Measurements from ENCODE around the gene NXPH3.
"Not testable (repeated sequence)": the region's sequence is repeated elsewhere in the genome, so short reads cannot be mapped to it uniquely, and the experiment has no call there.

Gene NXPH3

DNA sequence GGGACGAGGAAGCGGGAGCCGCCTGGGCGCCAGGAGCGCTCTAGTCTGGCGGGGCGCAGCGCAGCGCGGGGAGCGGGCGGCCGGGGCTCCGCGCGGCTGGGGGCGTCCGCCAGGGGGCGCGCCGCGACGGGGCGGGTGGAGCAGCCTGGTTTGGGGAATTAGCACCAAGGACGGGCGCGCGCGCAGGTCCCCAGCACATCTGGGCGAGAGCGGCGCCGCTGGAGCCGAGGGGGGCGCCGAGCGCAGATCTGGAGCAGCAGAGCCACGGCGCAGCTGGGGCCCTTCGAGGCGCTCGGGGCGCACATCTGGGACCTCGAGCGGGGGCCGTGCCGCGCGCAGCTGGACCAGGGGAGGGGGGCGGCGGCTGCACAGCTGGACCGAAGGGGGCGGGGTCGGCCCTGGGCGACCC is at the start of gene NXPH3:
Gene NXPH3, plus strand, starts transcription at position 193 of the 409 bp plus-strand sequence. CDS start 349 bp downstream, outside the sequence.
- DNase-seq: peak; percentile 47

DNA sequence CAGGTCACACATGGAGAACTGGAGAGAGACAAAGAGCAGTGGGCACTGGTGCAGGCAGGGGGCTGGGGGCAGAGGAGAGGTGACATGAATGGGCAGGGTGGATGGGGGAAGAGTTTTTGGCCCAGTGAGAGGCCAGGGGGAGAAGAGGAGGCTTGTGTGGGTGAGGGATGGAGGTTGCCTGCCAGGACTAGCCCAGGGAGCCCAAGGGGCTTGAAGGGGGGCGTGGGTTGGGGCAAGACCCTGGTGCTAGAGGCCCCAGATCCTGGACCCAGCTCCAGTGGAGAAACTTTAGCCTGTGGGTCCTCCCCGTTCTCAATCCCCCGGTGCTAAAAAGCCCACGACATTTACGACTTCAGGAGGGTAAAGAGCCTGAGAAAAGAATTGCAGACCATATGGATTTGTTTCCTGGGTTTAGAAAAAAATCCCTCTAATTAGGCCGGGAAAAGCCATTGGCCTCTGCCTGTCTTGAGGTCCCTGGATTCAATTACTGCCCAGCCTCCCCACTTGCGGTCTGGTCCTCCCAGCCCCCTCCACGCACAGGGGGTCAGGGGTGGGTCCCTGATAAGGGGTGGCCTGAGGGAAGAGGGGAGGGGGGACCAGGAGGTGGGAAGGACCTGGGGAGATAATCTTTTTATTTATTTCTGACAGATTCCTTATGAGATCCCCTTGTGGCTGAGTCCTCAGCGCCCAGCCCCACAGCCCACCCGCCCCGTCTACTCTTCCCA is 47.6 kb upstream of the NXPH3 start:
- DNase-seq: no peak

DNA sequence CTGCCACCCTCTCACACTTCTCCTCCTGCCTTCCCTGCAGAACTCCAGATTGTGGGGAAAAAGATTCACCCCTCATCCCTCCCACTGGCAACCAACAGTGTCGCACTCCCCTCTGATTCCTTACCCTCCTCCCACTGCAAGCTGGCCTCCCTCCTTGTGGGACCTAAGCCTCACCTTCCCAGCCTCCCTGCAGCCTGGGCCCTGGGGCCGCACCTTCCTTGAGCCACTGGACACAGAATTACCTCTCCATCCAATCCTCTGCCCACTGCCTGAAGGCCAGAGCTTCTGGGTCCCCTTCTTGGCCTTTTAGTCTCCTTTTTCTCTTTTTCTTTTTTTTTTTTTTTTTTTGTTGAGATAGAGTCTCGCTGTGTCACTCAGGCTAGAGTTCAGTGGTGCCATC is 46.7 kb upstream of the NXPH3 start:
- no peak for DNase-seq

DNA sequence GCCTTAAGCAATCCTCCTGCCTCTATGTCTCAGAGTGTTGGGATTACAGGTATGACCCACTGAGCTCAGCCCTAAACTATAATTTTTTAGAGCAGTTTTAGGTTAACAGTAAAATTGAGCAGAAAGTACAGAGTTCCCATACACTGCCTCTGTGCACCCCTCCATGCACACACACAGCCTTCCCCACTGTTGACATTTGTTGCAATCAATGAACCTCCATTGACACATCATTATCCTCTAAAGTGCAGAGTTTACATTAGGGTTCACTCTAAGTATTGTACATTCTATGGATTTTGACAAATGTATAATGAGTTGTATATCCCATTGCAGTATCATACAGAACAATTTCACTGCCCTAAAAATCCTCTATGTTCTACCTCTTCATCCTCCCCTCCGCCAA is 45.6 kb upstream of the NXPH3 start:
- DNase-seq: no peak

DNA sequence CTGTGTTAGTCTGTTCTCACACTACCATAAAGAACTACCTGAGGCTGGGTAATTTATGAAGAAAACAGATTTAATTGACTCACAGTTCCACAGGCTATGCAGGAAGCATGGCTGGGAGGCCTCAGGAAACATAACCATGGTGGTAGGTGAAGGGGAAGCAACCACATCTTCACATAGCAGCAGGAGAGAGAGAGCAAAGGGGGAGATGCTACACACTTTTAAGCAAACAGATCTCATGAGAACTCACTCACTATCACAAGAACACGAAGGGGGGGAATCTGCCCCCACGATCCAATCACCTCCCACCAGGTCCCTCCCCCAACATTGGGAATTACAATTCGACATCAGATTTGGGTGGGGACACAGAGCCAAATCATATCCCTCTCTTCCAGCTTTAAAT is 31.8 kb upstream of the NXPH3 start:
- no peak for DNase-seq

DNA sequence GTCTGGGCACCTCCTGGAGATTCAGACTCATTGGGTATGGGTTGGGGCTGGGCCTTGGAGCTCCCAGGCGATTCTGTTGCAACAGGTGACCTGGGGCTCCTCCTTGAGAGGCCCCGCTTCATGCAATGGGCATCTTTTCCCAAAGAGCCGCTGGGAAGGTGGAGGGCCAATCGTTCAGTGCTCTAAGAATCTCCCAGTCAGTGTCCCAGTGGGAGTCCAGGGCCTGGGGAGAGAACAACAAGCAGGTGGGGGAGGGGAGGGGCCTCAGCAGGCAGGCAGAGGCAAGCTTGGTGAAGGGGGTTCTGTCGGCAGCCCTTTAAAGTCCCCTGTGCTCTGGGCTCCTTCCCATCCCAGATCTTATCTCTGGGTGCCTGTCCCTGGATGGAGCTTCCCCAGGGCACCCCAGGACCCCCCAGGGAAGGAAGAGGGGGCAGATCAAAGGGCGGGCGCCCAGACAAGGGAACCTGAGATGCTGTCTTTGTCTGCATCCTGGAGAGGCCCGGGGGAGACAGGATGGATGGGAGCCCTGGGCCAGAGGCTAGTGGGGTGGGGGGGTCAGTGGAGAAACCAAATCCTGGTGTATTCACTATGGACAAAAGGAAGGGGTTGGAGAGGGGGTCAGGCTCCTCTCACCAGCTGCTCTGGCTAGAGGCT is 30.5 kb upstream of the NXPH3 start:
- DNase-seq: no peak

DNA sequence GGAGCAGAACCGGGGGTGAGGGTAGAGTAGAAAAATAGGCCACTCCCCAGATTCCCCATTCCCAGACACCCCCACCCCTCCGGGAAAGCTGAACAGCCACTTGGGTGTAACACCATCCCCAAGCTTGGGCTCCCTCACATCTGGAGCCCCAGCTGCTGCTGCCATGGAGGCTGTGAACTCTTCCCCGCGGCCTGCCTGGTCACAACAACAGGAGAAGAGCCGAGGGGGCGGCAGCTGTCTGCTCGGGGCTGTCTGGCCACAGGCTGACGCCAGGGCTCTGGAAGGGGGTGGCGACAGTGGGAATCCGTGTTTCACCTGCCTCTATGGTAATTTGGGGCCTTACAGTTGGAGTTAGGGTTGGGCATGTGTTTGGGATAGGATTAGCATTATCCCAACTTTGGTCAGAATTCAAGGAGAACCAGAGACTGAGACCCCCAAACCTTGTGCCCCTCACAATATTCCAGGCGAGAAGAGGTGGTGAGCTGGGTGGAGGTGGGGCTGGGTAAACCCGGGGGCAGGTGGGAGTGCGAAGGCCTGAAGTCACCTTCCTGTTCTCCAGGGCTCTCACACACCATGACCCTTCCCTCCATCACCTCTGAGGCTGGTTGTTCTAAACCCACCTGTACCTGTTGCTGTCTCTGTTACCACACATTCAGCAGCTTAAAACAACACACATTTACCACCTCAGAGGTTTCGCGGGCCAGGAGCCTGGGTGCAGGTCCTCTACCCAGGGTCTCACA is 29.7 kb upstream of the NXPH3 start:
- no peak for DNase-seq

DNA sequence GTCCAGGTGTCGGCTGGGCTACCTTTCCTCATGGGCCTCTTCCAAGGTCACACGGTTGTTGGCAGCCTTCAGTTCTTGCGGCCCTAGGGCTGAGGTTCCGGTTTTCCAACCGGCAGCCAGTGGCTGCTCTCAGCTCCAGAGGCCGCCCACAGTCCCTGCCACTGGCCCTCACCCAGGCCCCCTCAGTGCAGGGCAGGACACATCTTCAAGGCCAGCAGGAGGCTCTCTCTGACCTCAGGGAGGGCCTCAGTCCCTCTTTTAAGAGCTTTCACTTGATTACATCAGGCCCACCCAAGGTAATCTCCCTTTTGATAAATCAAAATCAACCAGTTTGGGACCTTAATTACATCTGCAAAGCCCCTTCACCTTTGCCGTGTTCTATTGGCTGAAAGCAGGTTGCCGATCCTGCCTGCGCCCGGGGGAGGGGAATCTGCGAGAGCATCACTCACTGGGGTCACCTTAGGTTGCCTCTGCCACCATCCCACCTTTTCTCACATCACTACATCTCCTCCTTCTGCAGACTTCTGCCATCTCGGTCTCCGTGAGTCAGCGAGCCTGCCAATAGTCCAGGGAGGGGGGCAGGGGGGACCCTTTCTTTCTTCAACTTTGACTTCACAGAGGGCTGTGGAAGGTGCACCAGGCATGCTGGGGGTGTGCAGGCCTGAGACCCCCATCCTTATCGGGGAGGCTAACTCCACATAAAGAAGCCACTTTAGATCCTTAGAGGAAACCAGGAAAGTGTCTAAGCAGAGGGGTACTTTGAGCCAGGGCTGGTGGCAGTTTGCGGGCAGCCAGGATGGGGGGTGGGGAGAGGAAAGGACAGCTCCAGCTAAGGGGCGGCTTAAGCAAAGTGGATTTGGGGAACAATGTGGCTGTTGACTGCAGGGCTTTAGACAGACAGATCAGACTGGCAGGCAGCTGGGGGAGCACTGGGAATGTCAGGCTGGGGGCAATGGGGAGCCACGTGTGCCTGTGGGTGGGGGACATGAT is 28.8 kb upstream of the NXPH3 start:
- no peak for DNase-seq

DNA sequence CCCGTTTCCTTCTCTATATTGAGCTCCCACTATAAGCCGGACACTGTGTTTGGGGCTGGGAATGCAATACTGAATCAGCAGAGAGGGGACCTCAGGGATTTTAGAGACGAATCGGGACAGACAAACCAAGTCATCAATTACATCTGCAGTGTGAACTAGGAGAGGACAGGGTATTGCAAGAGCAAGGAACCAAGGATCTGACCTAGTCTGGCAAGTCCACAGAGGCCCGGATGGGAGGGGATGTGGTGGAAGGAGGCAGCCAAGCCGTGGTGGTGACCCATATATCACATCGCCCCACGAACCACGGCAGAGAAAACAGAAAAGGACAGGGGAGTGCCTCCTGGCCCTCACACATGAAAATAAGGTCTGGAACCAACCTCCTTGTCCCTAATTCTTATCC is 28.1 kb upstream of the NXPH3 start:
- DNase-seq: no peak

DNA sequence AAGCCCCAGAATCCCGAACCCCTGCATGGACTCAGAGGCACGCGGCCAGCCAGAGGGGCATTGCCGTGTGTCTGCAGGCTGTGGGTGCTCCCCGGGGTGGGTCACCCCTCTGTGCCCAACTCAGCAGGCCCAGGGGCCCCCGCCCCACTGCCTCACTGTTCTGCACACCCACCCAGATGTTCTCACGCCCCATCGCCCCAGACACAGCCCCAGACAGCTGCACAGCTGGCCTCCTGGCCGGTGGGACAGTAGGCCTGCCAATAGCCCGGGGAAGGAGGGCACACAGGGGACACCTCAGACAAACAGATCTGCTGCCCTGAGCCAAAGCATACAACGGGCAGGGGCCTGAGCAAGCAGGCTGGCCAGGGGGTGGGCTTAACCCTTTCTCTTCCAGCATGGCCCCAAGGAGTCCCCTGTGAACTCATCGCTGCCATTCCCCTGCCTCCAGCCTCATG is 27.6 kb upstream of the NXPH3 start:
- DNase-seq: no peak

DNA sequence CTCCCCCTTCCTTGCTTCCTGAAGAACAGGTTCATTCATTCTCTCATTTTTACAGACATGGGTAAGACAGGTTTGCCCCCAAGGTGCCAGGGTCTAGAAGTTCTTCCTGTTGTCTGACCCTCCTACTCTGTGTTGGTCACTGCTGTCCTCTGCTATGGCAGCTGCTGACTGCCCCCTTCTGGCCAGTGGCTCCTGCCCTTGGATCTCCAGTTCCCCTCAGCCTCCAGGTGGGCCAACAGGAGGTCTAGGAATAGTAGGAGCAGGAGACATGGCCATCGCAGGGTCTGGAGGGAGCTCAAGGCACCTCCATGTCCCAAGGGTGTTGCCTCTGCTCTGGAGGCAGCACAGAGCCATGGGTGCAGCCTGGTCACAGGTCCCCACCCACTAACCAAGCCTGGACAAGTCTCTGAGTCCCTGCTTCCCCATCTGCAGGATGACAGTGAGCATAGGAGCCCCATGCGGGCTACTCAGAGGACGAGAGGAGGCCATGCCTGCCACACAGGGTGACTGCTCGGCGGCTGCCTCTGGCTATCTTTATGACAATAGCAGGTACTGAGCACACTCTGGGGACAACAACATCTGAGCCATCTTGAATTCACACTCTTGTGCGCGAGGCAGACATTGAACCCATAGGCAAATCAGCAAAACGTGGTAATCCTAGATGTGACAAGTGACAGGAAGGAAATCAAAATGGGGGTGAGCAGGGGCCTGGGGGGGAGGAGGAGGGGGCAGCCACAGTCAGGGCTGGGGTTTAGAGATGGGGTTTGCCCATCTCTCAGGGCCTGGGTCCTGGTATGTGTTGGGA is 27.0 kb upstream of the NXPH3 start:
- no peak for DNase-seq

DNA sequence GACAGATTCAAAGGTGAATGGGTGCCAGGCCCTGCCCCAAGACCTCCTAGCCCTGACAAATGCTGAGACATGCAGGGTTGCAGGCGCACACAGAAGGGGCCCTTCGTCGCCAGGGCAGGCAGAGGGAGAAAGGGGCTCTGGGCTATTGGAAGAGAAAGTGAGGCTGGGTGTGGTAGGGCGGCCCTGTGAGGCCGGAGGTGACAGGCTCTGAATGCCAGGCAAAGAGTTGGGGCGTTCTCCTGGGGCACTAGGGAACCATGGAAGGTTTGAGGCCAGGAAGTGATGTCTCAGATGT is 26.4 kb upstream of the NXPH3 start:
- DNase-seq: no peak

DNA sequence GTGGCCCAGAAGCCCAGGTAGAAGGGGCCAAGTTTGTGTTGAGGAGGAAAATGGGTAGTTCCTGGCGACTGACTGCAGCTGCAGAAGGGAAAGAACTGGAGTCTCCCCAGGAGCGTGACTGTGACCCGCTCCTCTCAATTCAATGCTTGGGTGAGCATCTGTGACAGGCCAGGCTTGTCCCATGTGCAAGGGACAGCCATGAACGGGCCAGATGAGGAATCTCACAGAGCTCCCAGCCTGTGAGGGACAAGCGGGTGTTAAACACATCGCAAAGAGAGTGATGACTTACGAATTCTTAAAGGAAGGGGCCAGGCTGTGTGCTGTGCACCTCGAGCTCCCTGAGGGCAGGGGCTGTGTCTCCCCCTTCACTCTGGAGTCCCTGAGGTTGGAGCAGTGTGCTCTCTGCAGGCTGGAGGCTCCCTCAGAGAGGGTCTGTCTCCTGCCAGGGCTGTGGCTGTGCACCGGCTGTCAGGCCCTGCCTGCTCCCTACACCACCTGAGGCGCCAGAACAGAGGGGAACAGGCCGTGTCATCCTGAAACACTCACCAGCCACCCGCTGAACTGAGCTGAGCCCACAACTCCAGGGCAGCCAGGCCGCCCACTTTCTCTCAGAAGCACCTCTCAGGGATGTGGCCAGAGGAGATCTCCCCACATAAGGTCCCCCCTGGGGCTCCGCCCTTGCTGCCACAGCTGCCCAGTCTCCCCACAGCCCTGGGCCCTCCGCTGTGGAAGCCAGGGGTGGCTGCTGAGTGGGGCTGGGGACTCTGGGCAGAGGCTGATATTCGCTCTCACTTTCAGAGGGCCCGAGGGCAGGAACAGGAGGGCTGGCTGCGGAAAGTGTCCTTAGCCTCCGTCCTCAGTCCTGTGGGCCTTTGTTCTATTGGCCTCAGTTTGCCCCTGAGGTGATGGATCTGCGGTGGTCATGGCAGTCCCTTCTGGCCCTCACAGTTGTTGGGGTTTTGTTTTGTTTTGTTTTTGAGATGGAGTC is 25.7 kb upstream of the NXPH3 start:
- DNase-seq: no peak

DNA sequence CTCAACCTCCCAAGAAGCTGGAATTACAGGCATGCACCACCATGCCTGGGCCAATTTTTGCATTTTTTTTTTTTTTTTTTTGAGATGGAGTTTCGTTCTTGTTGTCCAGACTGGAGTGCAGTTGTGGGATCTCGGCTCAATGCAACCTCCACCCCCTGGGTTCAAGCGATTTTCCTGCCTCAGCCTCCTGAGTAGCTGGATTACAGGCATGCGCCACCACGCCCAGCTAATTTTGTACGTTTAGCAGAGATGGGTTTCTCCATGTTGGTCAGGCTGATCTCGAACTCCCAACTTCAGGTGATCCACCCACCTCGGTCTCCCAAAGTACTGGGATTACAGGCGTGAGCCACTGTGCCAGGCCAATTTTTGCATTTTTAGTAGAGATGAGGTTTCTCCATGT is 24.9 kb upstream of the NXPH3 start:
- DNase-seq: not testable (repeated sequence)

DNA sequence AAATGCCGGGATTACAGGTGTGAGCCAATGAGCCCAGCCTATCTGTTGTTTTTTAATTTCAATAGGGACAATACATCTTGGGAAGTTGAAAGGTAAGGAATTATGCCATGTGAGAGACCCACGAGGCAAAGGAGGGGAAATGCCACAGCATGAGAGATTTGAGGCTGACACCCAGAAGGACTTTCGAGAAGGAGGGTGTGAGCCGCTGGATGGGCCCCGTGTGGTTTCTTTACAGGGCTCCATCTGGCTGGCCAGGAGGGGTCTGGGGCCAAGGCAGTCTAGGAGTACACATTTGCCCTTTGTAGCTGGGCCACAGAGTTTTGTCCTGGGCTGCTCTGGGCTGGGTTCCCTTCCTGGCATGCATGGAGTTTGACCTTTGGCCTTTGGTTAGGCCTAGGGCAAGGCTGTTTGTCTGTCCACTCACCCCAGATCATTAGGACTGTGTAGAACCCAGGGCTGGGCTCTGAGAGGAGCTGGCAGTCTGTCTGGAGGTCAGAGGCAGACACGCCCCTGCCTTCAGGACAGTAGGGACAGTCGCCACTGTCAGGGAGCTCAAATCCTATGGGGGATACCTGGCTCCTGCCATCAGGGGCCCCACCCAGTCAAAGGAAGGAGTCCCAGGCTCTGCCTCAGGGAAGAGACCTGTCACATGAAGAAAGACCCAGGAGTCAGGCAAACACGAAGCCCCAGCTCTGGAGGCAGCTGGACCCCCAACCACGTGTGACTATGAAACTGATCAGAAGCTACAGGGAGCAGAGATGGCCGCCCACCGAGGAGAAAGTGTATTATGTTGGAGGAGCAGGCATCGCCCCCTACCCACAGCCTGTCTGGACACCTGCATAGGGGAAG is 24.2 kb upstream of the NXPH3 start:
- no peak for DNase-seq

DNA sequence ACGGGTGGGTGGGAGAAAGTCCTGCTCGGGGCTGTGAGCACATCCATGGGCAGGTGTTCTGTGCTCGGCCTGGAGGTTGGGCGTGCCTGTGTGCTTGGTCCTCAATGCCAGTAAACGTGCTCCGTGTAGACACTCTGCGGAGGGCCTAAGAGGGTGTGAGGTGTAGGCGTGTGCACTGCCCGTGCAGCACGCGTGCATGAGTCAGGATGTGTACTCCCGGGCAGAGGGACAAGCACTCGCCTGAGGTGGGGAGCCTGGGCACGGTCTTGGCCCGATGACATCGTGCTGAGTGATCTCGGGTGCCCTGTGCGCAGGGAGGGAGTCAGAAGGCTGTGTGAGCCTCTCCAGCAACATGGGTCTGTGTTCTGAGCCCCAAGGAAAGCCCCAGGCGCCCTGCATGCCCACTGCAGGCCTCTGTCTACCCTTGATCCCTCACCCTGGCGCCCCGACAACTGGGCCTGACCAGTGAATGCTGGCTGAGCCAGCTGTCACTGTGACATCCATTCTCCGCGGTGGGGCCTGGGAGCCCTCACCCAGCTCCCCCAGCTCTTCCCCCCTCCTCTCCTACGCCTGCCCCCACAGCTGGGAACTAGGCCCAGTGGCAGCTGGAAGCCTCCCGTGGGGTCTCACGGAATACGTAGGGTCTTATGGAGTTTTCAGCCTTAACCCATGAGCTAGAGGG is 23.5 kb upstream of the NXPH3 start:
- no peak for DNase-seq

DNA sequence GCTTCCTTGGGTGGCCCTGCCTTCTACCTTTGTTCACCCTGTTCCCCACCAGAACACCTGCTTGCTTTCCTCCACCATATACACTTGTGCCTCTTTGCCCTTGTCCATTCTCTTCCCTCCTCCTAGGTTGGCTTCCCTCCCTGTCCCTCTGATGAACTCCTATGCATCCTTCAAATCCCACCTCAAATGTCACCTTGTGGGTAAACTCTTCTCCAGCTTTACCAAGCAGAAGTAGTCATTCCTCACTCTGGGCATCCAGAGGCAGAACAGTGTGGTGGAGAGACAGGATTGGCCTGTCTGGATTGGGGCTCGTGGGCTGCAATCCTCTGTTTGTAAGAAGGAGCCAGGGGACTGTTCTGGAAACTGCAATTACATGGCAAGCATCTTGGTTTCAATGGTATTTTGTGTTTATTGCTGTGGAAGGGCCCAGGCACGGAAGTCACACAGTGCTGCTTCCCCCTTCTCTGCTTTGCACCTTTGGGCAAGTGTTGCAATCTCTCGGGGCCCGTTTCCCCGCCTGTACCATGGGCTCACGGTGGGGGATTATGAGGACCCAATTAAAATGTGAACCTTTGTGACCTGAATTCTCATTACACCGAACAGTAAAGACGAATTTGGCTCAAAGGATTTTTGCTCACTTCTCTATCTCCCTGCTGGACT is 21.9 kb upstream of the NXPH3 start:
- no peak for DNase-seq

DNA sequence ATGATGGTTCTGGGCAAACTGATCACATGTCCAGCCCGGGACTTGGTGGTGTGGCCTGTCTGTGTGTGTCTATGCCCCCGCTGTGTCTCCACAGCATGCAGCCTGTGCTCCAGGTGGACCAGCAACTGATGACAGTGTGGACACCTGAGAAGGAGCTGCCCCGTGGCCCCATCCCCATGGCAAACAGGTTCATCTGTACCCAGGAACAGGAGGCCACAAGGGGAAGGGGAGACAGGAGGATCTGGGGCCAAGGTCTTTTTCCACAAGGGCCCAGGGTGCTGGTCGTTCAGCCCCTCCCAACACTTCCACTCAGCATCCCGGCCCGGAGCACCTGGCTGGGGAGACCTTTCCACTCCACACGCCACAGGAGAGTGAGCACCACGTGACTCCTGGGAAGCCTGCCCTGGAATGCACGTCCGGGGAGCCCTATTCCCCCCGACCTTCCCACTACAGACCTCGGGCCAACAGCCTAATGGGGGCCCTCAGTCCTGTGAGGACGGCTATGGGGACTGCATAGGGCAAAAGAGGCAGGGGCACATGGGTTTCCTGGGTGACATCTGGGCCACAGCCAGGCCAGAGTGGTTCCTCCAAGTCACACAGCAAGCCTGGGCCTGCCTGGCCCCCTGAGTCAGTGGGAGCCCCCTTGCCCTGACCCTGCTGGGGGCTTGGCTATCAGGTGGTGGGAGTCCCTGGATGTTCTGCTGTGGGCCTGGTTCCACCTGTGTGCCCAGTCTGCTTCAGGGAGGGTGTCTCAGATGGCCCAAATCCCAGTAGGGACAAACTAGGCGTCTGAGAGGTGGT is 20.8 kb upstream of the NXPH3 start:
- no peak for DNase-seq

Measured in stimulated activated naive CD4-positive, alpha-beta T cell treated with Interleukin-2 at 50 U/mL for 16 hours (primary cell).